Activated CD8-positive, alpha-beta memory T cell treated with anti-CD3 and anti-CD28 coated beads for 1 hour (primary cell): ENCODE measurements around the gene FABP3.
"Not testable (repeated sequence)": the region's sequence is repeated elsewhere in the genome, so short reads cannot be mapped to it uniquely, and the experiment has no call there.

Source experiments
- DNase-seq, 2 donors: peaks; one replicate each; pipeline ENCODE4 v3.0.0-alpha.2; 2020; ENCODE audit warnings: low read depth in 1 of 2; ENCODE audit errors: extremely low read depth in 1 of 2

The FABP3 gene

DNA sequence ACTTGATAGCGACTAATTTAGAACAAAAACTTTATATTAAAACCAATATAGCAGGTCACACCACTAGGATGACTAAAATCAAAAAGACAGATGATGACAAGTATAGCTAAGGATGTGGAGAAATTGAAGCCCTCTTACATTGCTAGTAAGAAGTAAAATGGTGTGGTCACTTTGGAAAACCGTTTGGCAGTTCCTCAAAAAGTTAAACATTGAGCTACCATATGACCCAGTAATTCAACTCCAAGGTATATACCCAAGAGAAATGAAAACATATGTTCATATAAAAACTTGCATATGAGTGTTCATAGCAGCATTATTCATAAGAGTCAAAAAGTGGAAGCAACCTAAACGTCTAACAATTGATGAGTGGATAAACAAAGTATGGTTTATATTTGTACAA lies 27.1 kb upstream of the FABP3 start:
- no peak for DNase-seq

DNA sequence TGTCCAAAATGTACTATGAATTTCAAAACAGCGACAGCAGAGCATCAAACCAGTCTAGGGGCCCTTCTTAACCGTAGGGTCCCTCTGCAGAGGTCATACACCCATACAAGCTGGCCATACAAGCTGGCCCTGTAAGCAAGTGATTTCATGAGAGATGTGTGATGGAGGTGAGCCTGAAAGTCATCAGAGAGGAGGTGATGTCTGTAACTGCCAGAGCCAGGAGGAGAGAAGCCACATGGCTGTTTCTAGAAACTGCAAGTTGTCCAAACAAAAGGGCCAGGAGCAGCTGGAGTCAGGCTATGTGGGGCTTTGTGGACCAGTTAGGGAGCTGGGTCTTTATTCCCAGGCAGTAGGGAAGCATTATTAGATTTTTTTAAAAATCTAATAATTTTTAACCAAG lies 25.4 kb upstream of the FABP3 start:
- DNase-seq, result no peak

DNA sequence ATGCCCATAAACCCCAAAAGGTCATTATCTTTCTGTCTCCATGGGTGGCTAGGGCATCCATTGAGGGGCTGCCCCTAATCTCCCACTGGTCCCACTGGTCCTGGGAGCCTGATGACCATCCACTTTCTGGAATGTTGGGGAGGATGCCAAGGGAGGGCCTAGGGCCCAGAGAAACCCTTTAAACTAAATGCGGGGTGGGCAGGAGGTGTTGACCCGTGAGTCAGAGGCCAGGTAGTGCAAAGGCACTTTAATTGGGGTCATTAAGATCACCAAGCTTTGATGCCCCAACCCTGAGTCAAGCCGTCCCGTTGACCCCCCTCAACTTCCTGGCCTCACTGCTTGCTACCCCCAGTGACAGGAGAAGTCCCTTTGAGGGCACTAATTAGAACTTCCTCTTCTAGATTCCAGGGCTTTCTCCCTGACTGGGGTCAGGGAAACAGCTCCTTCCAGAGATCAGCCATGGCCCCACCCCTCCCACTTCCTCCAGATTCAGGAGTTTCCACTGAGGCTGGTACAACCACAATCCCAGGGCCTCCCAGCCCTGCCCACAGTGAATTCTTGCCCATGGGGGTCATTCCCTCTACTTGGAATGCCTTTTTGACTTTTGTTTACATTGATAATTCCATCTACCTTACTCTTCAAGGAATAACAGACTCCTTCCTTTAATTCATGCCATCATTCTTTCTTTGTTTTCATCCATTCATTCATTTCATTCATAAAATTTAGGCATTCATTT lies 24.7 kb upstream of the FABP3 start:
- DNase-seq, result no peak

GRCh38 chr1:31396633-31397351 lies 23.9 kb upstream of the FABP3 start:
- DNase-seq, result no peak

DNA sequence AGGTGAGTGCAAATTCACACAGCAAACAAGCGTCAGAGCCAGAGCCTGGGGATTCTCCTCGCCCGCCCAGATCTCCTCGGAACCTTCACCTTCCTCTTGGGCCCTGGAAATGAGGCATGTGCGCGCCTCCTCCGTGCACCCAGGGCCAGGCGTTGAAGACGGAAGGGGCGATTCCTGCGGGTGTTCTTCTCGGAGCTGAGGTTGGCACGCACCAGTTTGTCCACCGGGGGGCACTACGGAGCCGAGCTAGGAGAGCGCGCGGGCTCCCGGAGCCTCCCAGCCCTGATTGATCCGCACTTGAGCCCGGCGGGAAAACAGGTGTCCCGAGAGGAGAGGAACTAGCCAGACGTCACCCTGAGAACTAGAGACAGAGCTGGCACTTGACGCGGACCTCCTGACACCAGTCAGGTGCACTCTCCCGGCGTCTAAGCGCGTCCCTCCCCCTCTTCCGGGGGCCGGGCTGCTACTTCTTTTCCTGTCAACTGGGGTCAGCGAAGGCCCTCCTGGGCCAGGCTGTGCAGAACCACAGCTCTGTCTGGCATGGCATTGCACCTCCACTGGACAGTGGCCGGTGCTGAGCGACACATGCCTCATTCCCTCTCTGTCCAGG lies 21.8 kb upstream of the FABP3 start:
- DNase-seq, result peak; percentile 37 to 71

GRCh38 chr1:31393463-31393862 lies 20.6 kb upstream of the FABP3 start:
- no peak for DNase-seq

GRCh38 chr1:31390071-31390470 lies 17.2 kb upstream of the FABP3 start:
- DNase-seq, result no peak

- DNase-seq, result no peak
Observed at GRCh38 chr1:31389616-31390015, 16.7 kb upstream of the FABP3 start.

DNA sequence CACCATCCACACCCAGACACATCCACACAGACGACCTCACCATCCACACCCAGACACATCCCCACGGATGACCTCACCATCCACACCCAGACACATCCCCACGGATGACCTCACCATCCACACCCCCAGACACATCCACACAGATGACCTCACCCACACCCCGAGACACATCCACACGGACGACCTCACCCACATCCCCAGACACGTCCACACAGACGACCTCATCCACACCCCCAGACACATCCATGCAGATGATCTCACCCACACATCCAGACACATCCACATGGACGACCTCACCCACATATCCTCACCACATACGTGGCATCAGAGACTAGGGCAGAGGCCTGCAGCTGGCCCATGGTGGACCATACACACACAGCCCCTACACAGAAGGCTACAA lies 14.7 kb upstream of the FABP3 start:
- DNase-seq, result no peak

- not testable (repeated sequence) for DNase-seq
Observed at GRCh38 chr1:31386576-31387243, 13.8 kb upstream of the FABP3 start.

- DNase-seq, result no peak
Observed at GRCh38 chr1:31383967-31384366, 11.1 kb upstream of the FABP3 start.

GRCh38 chr1:31382379-31382989 lies 9.6 kb upstream of the FABP3 start:
- no peak for DNase-seq

GRCh38 chr1:31381394-31382294 lies 8.8 kb upstream of the FABP3 start:
- no peak for DNase-seq

DNA sequence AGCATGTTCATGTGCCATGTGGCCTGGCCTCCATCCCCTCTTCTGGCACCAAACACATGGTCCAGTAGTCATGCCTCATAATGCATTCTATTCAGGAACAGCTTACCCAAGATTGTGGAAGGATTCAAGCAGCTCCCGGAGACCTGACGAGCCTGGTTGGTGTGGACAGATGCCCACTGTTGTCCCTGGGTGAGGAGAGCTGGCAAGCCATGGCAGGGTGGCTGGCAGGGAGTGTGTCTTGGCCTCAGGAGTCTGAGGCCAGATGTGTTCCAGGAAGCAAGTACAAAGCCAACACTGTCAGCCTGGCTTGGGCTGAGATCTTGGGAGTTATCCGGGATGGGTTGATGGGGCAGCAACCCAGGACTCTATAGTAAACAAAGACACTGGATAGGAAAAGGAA lies 7.3 kb upstream of the FABP3 start:
- no peak for DNase-seq

GRCh38 chr1:31378001-31378400 lies 5.1 kb upstream of the FABP3 start:
- DNase-seq, result no peak

DNA sequence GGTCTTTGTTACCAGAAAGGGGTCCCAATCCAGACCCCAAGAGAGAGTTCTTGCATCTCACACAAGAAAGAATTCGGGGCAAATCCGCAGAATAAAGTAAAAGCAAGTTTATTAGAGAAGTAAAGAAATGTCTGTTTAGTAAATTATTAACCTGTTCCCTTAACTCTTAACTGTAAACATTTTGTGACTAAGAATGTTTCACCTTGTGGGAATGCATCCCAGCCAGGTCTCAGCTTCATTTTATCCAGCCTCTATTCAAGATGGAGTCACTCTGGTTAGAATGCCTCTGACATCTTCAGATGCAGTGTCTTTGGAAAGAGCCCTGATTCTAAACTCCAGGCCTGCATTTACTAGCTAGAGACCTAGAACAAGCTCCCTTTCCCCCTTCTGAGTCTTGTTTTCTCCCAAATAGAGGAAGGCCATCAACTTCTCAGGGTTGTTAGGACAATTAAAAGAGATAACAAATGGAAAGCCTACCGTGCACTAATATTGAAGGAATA lies 4.5 kb upstream of the FABP3 start:
- no peak for DNase-seq

- no peak for DNase-seq
Observed at GRCh38 chr1:31376375-31377134, 3.7 kb upstream of the FABP3 start.

DNA sequence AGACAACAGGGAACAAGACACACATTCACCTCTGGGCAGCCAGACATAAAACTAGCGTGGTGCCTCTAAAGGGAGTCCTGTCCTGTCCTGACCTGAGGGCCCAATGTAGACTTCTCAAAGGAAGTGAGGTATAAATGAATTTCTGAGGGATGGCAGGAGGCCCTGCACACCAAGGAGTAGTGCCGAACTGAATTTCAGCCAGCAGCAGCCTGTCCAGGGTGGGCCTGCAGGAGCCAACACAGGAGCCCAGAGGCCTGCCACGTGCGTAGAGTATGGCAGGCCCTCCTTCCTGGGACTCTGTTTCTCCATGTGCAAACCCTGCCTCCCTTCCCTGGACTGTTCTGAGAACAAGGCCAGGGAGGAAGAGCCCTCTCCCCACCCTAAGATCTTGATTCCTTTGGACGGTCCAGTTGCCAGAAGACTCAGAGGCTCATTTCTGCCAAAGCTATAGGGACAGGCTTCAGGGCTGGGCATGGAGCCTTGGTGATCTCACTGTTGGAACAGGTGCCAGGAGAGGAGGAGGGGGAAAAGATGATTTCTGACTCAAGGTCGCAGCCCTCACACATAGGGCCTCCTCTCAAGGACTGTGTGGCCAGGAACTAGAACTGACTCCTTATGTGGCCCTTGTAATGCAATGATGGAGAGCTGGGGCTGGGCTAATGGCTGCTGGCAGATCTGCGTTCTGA lies 1.8 kb upstream of the FABP3 start:
- no peak for DNase-seq
